Gastrocnemius medialis (tissue), 4 donors: ENCODE data around the gene SNX1. TPM values are rescaled to one million over a fixed set of nuclear protein-coding genes. Genes with fewer than 3 reads are reported as not detected.

Experiments used
- ATAC-seq, 2 donors: fragments of 150-250 bp; one replicate each; pipeline ENCODE4 v1.9.1; 2016
- DNase-seq, 2 donors: peaks; one replicate each; pipeline ENCODE4 v3.0.0-alpha.2; 2019
- H3K27ac ChIP-seq, 4 donors: fragments of 200-600 bp; sonication (generic); 1 replicate in 1 of 4; 2 replicates in 3 of 4; pipeline ENCODE4 v1.5.1; 2016 to 2018; ENCODE audit warnings: mild to moderate bottlenecking in 2 of 4, moderate library complexity in 1 of 4
- H3K27me3 ChIP-seq, 3 donors: fragments of 200-600 bp; sonication (generic) in 2 of 3; 1 replicate in 1 of 3; 2 replicates in 2 of 3; pipeline versions ENCODE4 v1.5.1 to v1.6.0; 2016 to 2019; ENCODE audit warnings: mild to moderate bottlenecking in 1 of 3, moderate library complexity in 1 of 3
- H3K36me3 ChIP-seq, 2 donors: fragments of 200-600 bp; sonication (generic) in 1 of 2; one replicate each; pipeline ENCODE4 v1.5.1; 2017 to 2018
- H3K4me1 ChIP-seq, 2 donors: fragments of 200-600 bp; sonication (generic) in 1 of 2; one replicate each; pipeline ENCODE4 v1.5.1; 2016 to 2017; ENCODE audit warnings: mild to moderate bottlenecking in 2 of 2
- H3K4me3 ChIP-seq, 4 donors: fragments of 200-600 bp; sonication (generic) in 3 of 4; 1 replicate in 1 of 4; 2 replicates in 3 of 4; pipeline ENCODE4 v1.5.1; 2016 to 2019; ENCODE audit warnings: mild to moderate bottlenecking in 2 of 4
- H3K9me3 ChIP-seq, 3 donors: fragments of 200-600 bp; sonication (generic) in 2 of 3; 1 replicate in 1 of 3; 2 replicates in 2 of 3; pipeline ENCODE4 v1.5.1; 2016 to 2019
- CTCF ChIP-seq, 5 experiments: fragments of 450-650 bp in 3 of 5; fragments of 200-600 bp in 2 of 5; sonication (generic) in 2 of 5; IDR thresholded peaks in 4 of 5; conservative IDR thresholded peaks in 1 of 5; 1 replicate in 4 of 5; 2 replicates in 1 of 5; pipeline ENCODE4 v1.5.1; 2016 to 2019; ENCODE audit warnings: antibody characterized with exemption in 5 of 5, mild to moderate bottlenecking in 3 of 5, moderate library complexity in 3 of 5
- POLR2A ChIP-seq, 2 donors: fragments of 450-650 bp; IDR thresholded peaks; one replicate each; pipeline ENCODE4 v1.6.1; 2017; ENCODE audit warnings: antibody characterized with exemption in 2 of 2, mild to moderate bottlenecking in 2 of 2, moderate library complexity in 2 of 2
- in situ Hi-C, 4 donors: fragments of 200-750 bp; cut with MboI; loops; one replicate each; pipeline versions ENCODE4 v1.15.0 to v1.8.0; 2017; ENCODE audit warnings: low sequenced_read_pairs in 4 of 4
- intact Hi-C: fragments of 100-400 bp; cut with DNase I; formaldehyde crosslinking; loops from one replicate; pipeline ENCODE4 v1.15.1; 2023; ENCODE audit warnings: low total_unique reads
- total RNA-seq, 4 donors: library from RNA; depleted of rRNA; stranded (reverse); fragments of >200 nt; gene quantifications; one replicate each; pipeline versions ENCODE4 v1.1.0 to v1.2.3, GENCODE V29; 2016

Gene SNX1
- total RNA-seq, 4 donors from 2014 or later, result 26.7 to 39.3 (median 34.1) TPM

DNA sequence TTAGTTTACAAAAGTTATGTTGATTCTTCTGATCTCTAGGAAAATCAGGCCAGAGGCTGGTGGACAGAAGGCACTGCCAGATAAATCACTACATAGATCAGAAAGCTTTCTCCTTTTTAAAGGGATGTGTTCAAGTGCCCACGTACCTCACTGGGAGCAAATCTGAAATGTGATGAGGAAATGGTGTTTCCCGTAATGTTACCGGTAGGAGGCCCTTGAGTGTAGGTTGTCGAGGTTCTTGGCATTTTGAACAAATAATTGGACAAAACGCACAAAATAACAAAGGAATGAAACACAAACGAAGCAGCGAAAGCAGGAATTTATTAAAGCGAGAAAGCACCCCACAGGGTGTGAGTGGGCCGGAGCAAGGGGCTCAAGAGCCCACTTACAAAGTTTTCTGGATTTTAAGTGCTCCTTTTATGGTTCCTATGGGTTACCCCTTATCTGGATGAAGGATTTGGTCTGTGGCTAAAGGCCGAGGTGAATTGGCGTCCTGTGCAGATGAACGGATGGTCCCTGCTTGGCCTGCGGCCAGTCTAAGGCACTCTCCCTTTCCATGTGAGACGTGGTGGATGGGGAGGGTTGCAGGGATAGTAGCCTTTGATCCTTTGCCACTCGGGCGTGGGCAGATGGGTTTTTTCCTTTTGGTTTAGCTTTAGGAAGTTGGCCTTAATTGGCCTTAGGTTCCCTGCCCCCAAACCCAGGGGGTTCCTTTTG, 1.0 kb downstream of the SNX1 start:
- peak overlapping the region; percentile 83 to 98 (median 96) for H3K4me3 ChIP-seq
- DNase-seq (no peak), ATAC-seq (no peak)
- in situ Hi-C loops, result loop anchor here in 1 of 4 donors (25.0 kb wide), 1 partner anchor 585 kb away; the partner anchor contains the start of gene USP3
- H3K9me3 ChIP-seq, result no peaks in the 10 kb centered on the region
- intact Hi-C loops, result loop anchor here (5.0 to 10.0 kb wide), 2 partner anchors 80 to 592 kb away; partner anchors contain the start of gene USP3
- H3K4me1 ChIP-seq, result peaks cover 59 to 72% of the 10 kb centered on the region in 2 donors
- H3K27ac ChIP-seq, result peak overlapping the region; percentile 91 to 96 (median 93)
- no peaks in the 10 kb centered on the region for H3K27me3 ChIP-seq
- TF ChIP-seq CTCF (IDR thresholded peaks at IDR 0.05 in 4 of 5, conservative IDR thresholded peaks at IDR 0.05 in 1 of 5), result peak in 1 of 5 experiments; percentile 20
- TF ChIP-seq POLR2A (IDR thresholded peaks at IDR 0.05), result no peak
- no peaks in the 10 kb centered on the region for H3K36me3 ChIP-seq

GRCh38 chr15:64099379-64099778, 3.6 kb downstream of the SNX1 start:
- Histone ChIP-seq H3K4me3 (no peak overlapping the region), H3K27ac (peak overlapping the region; percentile 66 to 96 (median 92)), H3K4me1 (peaks cover 43 to 76% of the 10 kb centered on the region in 2 donors), H3K9me3 (no peaks in the 10 kb centered on the region), H3K36me3 (no peaks in the 10 kb centered on the region), H3K27me3 (no peaks in the 10 kb centered on the region)
- intact Hi-C loops (loop anchor here (5.0 to 10.0 kb wide), 2 partner anchors 82 to 595 kb away; partner anchors contain the start of gene USP3), in situ Hi-C loops (loop anchor here in 1 of 4 donors (25.0 kb wide), 1 partner anchor 587 kb away; the partner anchor contains the start of gene USP3)
- peak; percentile 37 to 41 for ATAC-seq
- DNase-seq, result peak in 1 of 2 donors; percentile 50
- TF ChIP-seq CTCF (IDR thresholded peaks at IDR 0.05 in 4 of 5, conservative IDR thresholded peaks at IDR 0.05 in 1 of 5), result no peak
- TF ChIP-seq POLR2A (IDR thresholded peaks at IDR 0.05), result no peak

DNA sequence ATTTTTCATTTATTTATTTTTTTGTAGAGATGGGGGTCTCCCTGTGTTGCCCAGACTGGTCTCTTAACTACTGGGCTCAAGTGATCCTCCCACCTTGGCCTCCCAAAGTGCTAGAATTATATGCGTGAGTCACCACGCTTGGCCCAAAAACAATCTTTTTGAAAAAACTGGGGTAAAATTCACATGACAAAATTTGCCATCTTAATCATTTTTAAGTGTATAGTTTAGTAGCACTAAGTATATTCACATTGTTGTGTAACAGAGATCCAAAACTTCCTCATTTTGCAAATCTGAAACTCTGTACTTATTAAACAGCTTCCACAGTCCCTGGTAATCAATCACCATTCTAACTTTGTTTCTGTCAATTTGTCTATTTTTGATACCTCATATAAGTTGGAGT, 5.2 kb downstream of the SNX1 start:
- DNase-seq, result no peak
- in situ Hi-C loops (no loop called here), intact Hi-C loops (loop anchor here (10.0 kb wide), 1 partner anchor 254 kb away; the partner anchor contains the start of gene CSNK1G1)
- ATAC-seq, result no peak
- TF ChIP-seq POLR2A (IDR thresholded peaks at IDR 0.05) (no peak), CTCF (IDR thresholded peaks at IDR 0.05 in 4 of 5, conservative IDR thresholded peaks at IDR 0.05 in 1 of 5) (no peak)
- Histone ChIP-seq H3K4me1 (peaks cover 45 to 81% of the 10 kb centered on the region in 2 donors), H3K27me3 (no peaks in the 10 kb centered on the region), H3K36me3 (no peaks in the 10 kb centered on the region), H3K4me3 (no peak overlapping the region), H3K9me3 (no peaks in the 10 kb centered on the region), H3K27ac (peak overlapping the region; percentile 5 to 96 (median 92))

DNA sequence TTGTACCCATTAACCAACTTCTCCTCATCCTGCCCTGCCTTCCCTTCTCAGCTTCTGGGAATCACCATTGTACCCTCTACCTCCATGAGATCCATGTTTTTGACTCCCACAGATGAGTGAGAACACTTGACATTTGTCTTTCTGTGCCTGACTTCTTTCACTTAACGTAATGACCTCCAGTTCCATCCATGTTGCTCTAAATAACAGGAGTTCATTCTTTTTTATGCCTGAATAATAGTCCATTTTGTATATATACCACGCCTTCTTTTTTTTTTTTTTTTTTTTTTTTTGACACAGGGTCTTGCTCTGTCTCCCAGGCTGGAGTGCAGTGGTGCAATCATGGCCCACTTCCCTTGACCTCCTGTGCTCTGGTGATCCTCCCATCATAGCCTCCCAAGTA, 6.7 kb downstream of the SNX1 start:
- Histone ChIP-seq H3K27ac (no peak overlapping the region), H3K36me3 (no peaks in the 10 kb centered on the region), H3K27me3 (no peaks in the 10 kb centered on the region), H3K4me3 (no peak overlapping the region), H3K4me1 (peaks cover 51 to 86% of the 10 kb centered on the region in 2 donors), H3K9me3 (no peaks in the 10 kb centered on the region)
- intact Hi-C loops, result loop anchor here (10.0 kb wide), 1 partner anchor 252 kb away; the partner anchor contains the start of gene CSNK1G1
- TF ChIP-seq CTCF (IDR thresholded peaks at IDR 0.05 in 4 of 5, conservative IDR thresholded peaks at IDR 0.05 in 1 of 5) (no peak), POLR2A (IDR thresholded peaks at IDR 0.05) (no peak)
- DNase-seq (no peak), ATAC-seq (no peak)
- in situ Hi-C loops, result no loop called here
